Measurements from ENCODE around the gene HIRA. TPM values are rescaled to one million over a fixed set of nuclear protein-coding genes. Genes with fewer than 3 reads are reported as not detected.

Gene HIRA
- total and polyA plus RNA-seq, 10 donors, result 8.9 to 31.7 (median 24.6) TPM

DNA sequence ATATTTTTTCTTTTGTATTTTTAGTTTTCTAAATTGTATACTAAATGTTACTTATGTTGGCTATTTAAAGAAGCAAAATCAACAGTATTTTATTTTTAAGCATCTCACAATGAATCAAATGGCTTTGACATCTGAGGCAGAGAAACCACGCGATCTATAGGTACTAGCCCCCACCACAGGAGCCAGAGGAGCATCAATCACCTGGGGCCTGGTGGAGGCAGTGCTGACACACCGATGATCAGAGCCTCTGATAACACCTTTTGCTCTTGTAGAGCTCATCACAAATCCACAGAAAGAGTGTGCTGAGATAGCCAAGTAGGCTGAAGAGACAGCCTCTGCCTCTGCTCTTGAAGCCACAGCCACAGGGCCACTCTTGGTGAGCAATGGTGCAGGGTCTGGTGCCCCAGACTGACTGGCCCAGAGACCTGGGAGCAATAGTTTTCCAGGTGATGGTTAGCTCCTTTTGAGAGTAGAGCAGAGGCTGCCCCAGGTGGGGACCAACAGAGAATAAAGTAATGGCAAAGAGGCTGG, 25.2 kb downstream of the HIRA start:
- no peaks in the 10 kb centered on the region for H3K27me3 ChIP-seq (replicated peaks in 1 of 7)
- peaks cover 0 to 8% (median 0%) of the 10 kb centered on the region in 6 donors for H3K4me1 ChIP-seq
- no peaks in the 10 kb centered on the region for H3K9me3 ChIP-seq
- H3K4me3 ChIP-seq, result no peak overlapping the region
- intact Hi-C loops (cut with DNase I; ENCODE audit: low total_unique reads), result no loop called here
- DNase-seq, result no peak
- H3K36me3 ChIP-seq, result peaks cover 0 to 97% (median 53%) of the 10 kb centered on the region in 6 donors
- H3K27ac ChIP-seq, result no peak overlapping the region
- TF ChIP-seq, protein P1, sequence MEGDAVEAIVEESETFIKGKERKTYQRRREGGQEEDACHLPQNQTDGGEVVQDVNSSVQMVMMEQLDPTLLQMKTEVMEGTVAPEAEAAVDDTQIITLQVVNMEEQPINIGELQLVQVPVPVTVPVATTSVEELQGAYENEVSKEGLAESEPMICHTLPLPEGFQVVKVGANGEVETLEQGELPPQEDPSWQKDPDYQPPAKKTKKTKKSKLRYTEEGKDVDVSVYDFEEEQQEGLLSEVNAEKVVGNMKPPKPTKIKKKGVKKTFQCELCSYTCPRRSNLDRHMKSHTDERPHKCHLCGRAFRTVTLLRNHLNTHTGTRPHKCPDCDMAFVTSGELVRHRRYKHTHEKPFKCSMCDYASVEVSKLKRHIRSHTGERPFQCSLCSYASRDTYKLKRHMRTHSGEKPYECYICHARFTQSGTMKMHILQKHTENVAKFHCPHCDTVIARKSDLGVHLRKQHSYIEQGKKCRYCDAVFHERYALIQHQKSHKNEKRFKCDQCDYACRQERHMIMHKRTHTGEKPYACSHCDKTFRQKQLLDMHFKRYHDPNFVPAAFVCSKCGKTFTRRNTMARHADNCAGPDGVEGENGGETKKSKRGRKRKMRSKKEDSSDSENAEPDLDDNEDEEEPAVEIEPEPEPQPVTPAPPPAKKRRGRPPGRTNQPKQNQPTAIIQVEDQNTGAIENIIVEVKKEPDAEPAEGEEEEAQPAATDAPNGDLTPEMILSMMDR (IDR thresholded peaks at IDR 0.05 in 8 of 11, conservative IDR thresholded peaks at IDR 0.05 in 3 of 11), result no peak
- TF ChIP-seq POLR2AphosphoS5 (IDR thresholded peaks at IDR 0.05) (no peak), POLR2A (IDR thresholded peaks at IDR 0.05) (no peak)
- 80 to 93% (median 88%) methylated on average over 3 of the region's 3 CpGs for WGBS, 5 donors

DNA sequence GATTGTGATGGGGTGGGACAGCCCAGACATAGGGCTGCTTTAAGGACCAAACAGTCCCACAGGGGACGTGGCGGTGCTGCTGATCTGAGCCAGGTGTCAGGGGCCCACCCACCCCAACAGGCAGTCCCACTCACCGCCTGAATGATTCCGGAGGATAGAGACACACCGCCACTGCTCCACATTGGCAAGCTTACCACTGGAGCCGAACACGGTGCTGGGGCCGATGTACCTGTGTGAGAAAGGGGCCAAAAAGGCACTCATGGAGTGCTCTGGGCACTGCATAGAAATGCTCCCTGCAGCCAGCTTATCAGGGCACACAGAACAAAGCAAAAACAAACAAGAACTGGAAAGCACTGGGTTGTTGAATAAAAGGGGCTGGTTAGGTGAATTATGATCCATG, 25.9 kb downstream of the HIRA start:
- Histone ChIP-seq H3K27ac (no peak overlapping the region), H3K27me3 (replicated peaks in 1 of 7) (no peaks in the 10 kb centered on the region), H3K4me1 (peaks cover 0 to 2% (median 0%) of the 10 kb centered on the region in 6 donors), H3K36me3 (peaks cover 0 to 97% (median 53%) of the 10 kb centered on the region in 6 donors), H3K9me3 (no peaks in the 10 kb centered on the region), H3K4me3 (no peak overlapping the region)
- intact Hi-C loops (cut with DNase I; ENCODE audit: low total_unique reads), result no loop called here
- WGBS, 5 donors, result 96 to 99% (median 98%) methylated on average over 8 of the region's 8 CpGs
- DNase-seq, result no peak
- TF ChIP-seq POLR2AphosphoS5 (IDR thresholded peaks at IDR 0.05) (no peak), POLR2A (IDR thresholded peaks at IDR 0.05) (no peak)
- TF ChIP-seq, protein P1 (IDR thresholded peaks at IDR 0.05 in 8 of 11, conservative IDR thresholded peaks at IDR 0.05 in 3 of 11), result no peak

DNA sequence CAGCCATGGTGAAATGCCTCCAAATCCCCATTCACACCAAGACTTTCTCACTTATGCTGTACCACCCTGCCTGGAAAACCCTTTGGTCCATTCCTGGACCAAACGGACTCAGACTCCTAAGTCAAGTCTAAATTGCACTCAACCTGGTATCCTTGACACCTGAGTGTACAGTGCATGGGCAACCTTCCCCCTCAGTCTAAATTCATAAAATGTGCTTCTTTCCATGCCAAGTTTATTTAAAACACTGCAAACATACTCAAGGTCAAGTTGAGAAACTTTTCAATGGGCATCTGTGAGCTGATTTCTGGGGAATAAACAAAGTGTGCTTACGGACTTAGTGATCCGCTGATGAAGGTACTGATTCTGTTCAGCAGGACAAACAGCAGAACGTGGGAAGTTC, 26.4 kb downstream of the HIRA start:
- DNase-seq, result no peak
- Histone ChIP-seq H3K36me3 (peaks cover 0 to 97% (median 52%) of the 10 kb centered on the region in 6 donors), H3K4me1 (no peaks in the 10 kb centered on the region), H3K27me3 (replicated peaks in 1 of 7) (no peaks in the 10 kb centered on the region), H3K9me3 (no peaks in the 10 kb centered on the region), H3K4me3 (no peak overlapping the region), H3K27ac (no peak overlapping the region)
- TF ChIP-seq, protein P1 (IDR thresholded peaks at IDR 0.05 in 8 of 11, conservative IDR thresholded peaks at IDR 0.05 in 3 of 11), result no peak
- TF ChIP-seq POLR2A (IDR thresholded peaks at IDR 0.05), result no peak
- no peak for TF ChIP-seq POLR2AphosphoS5 (IDR thresholded peaks at IDR 0.05)
- intact Hi-C loops (cut with DNase I; ENCODE audit: low total_unique reads), result no loop called here
- 90 to 96% (median 96%) methylated on average over 4 of the region's 4 CpGs for WGBS, 5 donors

DNA sequence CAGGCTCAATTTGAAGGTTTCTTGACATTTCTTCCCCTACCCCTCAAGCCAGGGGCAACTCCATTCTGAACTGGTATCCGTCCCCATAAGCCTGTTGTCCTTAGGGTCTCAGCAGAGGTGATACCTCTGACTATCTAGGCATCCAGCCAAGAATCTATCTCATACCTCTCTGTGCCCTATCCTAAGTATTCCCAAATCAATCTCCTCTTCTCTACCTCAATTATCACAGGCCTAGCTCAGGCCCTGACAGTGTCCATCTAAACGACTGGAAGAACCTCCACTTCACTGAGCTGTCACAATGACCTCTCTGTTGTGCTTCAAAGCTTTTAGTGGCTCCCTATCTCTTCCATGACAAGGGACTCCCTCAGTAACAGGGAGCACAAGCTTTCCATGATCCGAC, 26.9 kb downstream of the HIRA start:
- Histone ChIP-seq H3K36me3 (peaks cover 0 to 97% (median 50%) of the 10 kb centered on the region in 6 donors), H3K27me3 (replicated peaks in 1 of 7) (no peaks in the 10 kb centered on the region), H3K9me3 (no peaks in the 10 kb centered on the region), H3K4me3 (no peak overlapping the region), H3K27ac (no peak overlapping the region), H3K4me1 (no peaks in the 10 kb centered on the region)
- DNase-seq, result no peak
- no peak for TF ChIP-seq POLR2A (IDR thresholded peaks at IDR 0.05)
- TF ChIP-seq, protein P1 (IDR thresholded peaks at IDR 0.05 in 8 of 11, conservative IDR thresholded peaks at IDR 0.05 in 3 of 11), result no peak
- TF ChIP-seq POLR2AphosphoS5 (IDR thresholded peaks at IDR 0.05), result no peak
- 91 to 100% (median 98%) methylated on average over 3 of the region's 3 CpGs for WGBS, 5 donors
- intact Hi-C loops (cut with DNase I; ENCODE audit: low total_unique reads), result no loop called here
